HG02938 (cell line): ENCODE data around the gene NUP107.

Source experiments
- ATAC-seq: cut with Tn5 transposase; IDR thresholded peaks from one replicate; pipeline ENCODE4 v1.9.1; 2021; ENCODE audit warnings: mild to moderate bottlenecking, moderate library complexity; ENCODE audit not compliant: unreplicated experiment

The NUP107 gene

DNA sequence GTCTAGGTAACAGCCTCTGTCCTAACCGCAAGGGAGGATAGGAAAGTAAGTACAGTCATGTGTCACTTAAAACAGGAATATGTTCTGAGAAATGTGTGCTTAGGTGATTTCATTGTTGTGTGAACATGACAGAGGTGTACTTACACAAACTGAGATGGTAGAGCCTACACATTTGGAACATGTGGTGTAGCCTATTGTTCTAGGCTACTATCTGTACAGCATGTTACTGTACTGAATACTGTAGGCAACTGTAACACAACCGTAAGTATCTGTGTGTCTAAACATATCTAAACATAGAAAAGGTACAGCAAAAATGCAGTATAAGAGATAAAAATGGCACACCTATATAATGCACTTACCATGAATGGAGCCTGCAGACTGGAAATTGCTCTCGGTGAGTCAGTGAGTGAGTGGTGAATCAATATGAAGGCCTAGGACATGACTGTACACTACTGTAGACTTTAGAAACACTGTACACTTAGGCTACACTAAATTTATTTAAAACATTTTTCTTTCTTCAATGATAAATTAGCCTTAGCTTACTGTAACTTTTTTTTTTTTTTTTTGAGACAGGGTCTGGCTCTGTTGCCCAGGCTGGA, 108.0 kb downstream of the NUP107 start:
- ATAC-seq, result no peak
